Measurements from ENCODE around the gene DMWD. TPM values are rescaled to one million over a fixed set of nuclear protein-coding genes. Genes with fewer than 3 reads are reported as not detected.
A peak's percentile ranks its signal among the peaks of the same experiment; 100 is the strongest.

The DMWD gene
- total RNA-seq, 1 donor from 2014 or later = 69.2 TPM

DNA sequence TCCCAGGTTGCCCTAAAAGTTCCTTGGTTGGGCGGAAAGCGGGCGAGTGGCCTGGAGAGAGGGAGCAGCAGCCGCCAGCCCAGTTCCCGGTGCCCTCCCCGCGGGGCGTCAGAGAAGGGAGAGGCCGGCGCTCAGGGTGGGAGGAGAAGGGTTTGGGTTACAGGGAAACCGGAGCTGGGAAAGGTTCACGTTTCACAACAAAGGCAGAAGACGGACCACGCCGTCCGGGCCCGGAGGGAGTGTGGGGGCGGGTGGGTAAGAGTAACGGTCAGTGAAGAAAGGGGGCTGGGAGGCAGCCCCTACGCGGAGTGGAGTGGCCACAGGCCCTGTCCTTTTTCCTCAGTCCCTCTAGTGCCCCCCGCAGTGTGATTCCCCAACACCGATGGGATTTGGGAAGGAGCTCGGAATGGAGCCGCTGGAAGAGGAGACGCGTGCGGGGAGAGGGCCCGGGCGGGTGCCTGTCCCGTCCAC lies 25.2 kb downstream of the DMWD start:
- peaks cover 73% of the 10 kb centered on the region for H3K4me1 ChIP-seq
- intact Hi-C loops (cut with micrococcal nuclease) = no loop called here

GRCh38 chr19:45766869-45767346 lies 25.7 kb downstream of the DMWD start:
- DNase-seq = no peak
- no peak for TF ChIP-seq CTCF (IDR thresholded peaks at IDR 0.05; ENCODE audit: borderline replicate concordance)
- Histone ChIP-seq H3K27me3 (ENCODE audit: low read depth) (no peaks in the 10 kb centered on the region), H3K27ac (replicated peaks) (peak overlapping the region; percentile 93), H3K4me3 (peak overlapping the region; percentile 85), H3K36me3 (peaks cover 3% of the 10 kb centered on the region), H3K4me1 (peaks cover 73% of the 10 kb centered on the region), H3K9me3 (replicated peaks) (no peaks in the 10 kb centered on the region)
- intact Hi-C loops (cut with micrococcal nuclease) = no loop called here

More for the DNA sequence above, 25.2 kb downstream of the DMWD start:
- Histone ChIP-seq H3K9me3 (replicated peaks) (no peaks in the 10 kb centered on the region), H3K27me3 (ENCODE audit: low read depth) (no peaks in the 10 kb centered on the region), H3K36me3 (peaks cover 7% of the 10 kb centered on the region), H3K27ac (replicated peaks) (peak overlapping the region; percentile 93), H3K4me3 (peak overlapping the region; percentile 85)
- DNase-seq = peak; percentile 81
- TF ChIP-seq CTCF (IDR thresholded peaks at IDR 0.05; ENCODE audit: borderline replicate concordance) = no peak

GRCh38 chr19:45766296-45766868 lies 26.3 kb downstream of the DMWD start:
- H3K9me3 ChIP-seq (replicated peaks) = no peaks in the 10 kb centered on the region
- H3K4me3 ChIP-seq = peak overlapping the region; percentile 85
- no peak for DNase-seq
- intact Hi-C loops (cut with micrococcal nuclease) = no loop called here
- no peaks in the 10 kb centered on the region for H3K27me3 ChIP-seq (ENCODE audit: low read depth)
- peak overlapping the region; percentile 93 for H3K27ac ChIP-seq (replicated peaks)
- no peak for TF ChIP-seq CTCF (IDR thresholded peaks at IDR 0.05; ENCODE audit: borderline replicate concordance)
- no peaks in the 10 kb centered on the region for H3K36me3 ChIP-seq
- H3K4me1 ChIP-seq = peaks cover 69% of the 10 kb centered on the region

GRCh38 chr19:45765702-45766295 lies 26.8 kb downstream of the DMWD start:
- Histone ChIP-seq H3K9me3 (replicated peaks) (no peaks in the 10 kb centered on the region), H3K36me3 (no peaks in the 10 kb centered on the region), H3K27ac (replicated peaks) (peak overlapping the region; percentile 93), H3K4me1 (peaks cover 63% of the 10 kb centered on the region), H3K4me3 (peak overlapping the region; percentile 85), H3K27me3 (ENCODE audit: low read depth) (no peaks in the 10 kb centered on the region)
- TF ChIP-seq CTCF (IDR thresholded peaks at IDR 0.05; ENCODE audit: borderline replicate concordance) = no peak
- intact Hi-C loops (cut with micrococcal nuclease) = no loop called here
- DNase-seq = no peak

- H3K27me3 ChIP-seq (ENCODE audit: low read depth) = no peaks in the 10 kb centered on the region
- H3K4me1 ChIP-seq = peaks cover 61% of the 10 kb centered on the region
- intact Hi-C loops (cut with micrococcal nuclease) = no loop called here
- no peaks in the 10 kb centered on the region for H3K9me3 ChIP-seq (replicated peaks)
- H3K27ac ChIP-seq (replicated peaks) = peak overlapping the region; percentile 93
- peak; percentile 66 for DNase-seq
- no peaks in the 10 kb centered on the region for H3K36me3 ChIP-seq
- TF ChIP-seq CTCF (IDR thresholded peaks at IDR 0.05; ENCODE audit: borderline replicate concordance) = no peak
- peak overlapping the region; percentile 85 for H3K4me3 ChIP-seq
These were observed 27.5 kb downstream of the DMWD start for GRCh38 chr19:45764945-45765701.
